Measurements from ENCODE around the gene TMF1.

TMF1 gene

GRCh38 chr3:69058180-69058946 is 6.2 kb upstream of the TMF1 start:
- no peak for DNase-seq
- TF ChIP-seq CTCF (IDR thresholded peaks at IDR 0.05; ENCODE audit: low read depth, low read length, missing control alignments): no peak
- Histone ChIP-seq H3K27ac (no peak overlapping the region), H3K27me3 (replicated peaks) (no peaks in the 10 kb centered on the region), H3K4me3 (ENCODE audit: low read depth, low read length) (no peak overlapping the region), H3K36me3 (replicated peaks) (peaks cover 39% of the 10 kb centered on the region)
- in situ Hi-C loops (cut with HindIII; ENCODE audit: low pct_ligation_motif_present, low sequenced_read_pairs): no loop called here

- no peak for TF ChIP-seq CTCF (IDR thresholded peaks at IDR 0.05; ENCODE audit: low read depth, low read length, missing control alignments)
- Histone ChIP-seq H3K4me3 (ENCODE audit: low read depth, low read length) (peak overlapping the region; percentile 93), H3K27me3 (replicated peaks) (no peaks in the 10 kb centered on the region), H3K27ac (peak overlapping the region; percentile 93), H3K36me3 (replicated peaks) (peaks cover 12% of the 10 kb centered on the region)
- in situ Hi-C loops (cut with HindIII; ENCODE audit: low pct_ligation_motif_present, low sequenced_read_pairs): no loop called here
- DNase-seq: no peak
These were observed 352 bp upstream of the TMF1 start for GRCh38 chr3:69052472-69052898.

- in situ Hi-C loops (cut with HindIII; ENCODE audit: low pct_ligation_motif_present, low sequenced_read_pairs): no loop called here
These were observed 3.1 kb downstream of the TMF1 start for GRCh38 chr3:69048990-69049389.

DNA sequence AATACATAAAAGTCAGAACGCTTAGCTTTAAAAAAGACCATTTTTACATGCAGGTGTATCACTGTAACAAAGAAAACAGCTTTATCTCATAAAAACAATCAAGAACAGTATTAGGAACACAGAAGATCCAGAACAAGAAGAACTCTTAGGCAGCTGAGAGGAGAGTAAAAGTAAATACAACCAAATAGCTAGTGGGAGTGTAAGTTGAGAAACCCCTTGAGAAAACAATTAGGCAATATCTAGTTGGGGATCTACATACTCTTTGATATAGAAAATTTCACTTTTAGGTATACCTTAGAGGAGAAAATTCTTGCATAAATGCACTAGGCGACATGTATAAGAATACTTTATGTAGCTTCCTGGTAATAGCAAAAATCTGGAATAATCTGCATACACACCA is 7.5 kb downstream of the TMF1 start:
- TF ChIP-seq CTCF (IDR thresholded peaks at IDR 0.05; ENCODE audit: low read depth, low read length, missing control alignments): no peak
- no peak for DNase-seq
- peaks cover 34% of the 10 kb centered on the region for H3K36me3 ChIP-seq (replicated peaks)
- H3K27me3 ChIP-seq (replicated peaks): no peaks in the 10 kb centered on the region
- in situ Hi-C loops (cut with HindIII; ENCODE audit: low pct_ligation_motif_present, low sequenced_read_pairs): no loop called here
- no peak overlapping the region for H3K27ac ChIP-seq
- no peak overlapping the region for H3K4me3 ChIP-seq (ENCODE audit: low read depth, low read length)

More at GRCh38 chr3:69048990-69049389, 3.1 kb downstream of the TMF1 start:
- no peak for TF ChIP-seq CTCF (IDR thresholded peaks at IDR 0.05; ENCODE audit: low read depth, low read length, missing control alignments)
- H3K27ac ChIP-seq: no peak overlapping the region
- no peak for DNase-seq
- H3K4me3 ChIP-seq (ENCODE audit: low read depth, low read length): no peak overlapping the region
- H3K27me3 ChIP-seq (replicated peaks): no peaks in the 10 kb centered on the region
- H3K36me3 ChIP-seq (replicated peaks): peaks cover 13% of the 10 kb centered on the region

DNA sequence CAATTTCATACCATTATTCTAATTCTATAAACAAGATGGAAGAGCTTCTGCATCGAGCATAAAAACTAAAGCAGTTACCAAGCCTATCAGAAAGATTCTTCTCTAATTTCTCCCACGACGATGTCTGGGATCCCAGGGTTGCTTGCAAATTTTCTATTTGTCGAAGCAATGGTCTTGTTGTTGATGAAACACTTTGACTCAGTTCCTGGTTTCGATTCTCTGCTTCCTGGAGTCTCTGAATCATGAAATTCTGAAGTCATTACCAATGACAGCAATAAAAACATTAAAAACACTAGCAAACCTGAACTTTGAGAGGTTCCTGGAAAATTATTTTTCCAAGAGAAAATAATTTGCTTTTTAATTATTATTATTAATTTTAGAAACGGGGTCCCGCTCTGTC is 18.7 kb downstream of the TMF1 start:
- no peaks in the 10 kb centered on the region for H3K27me3 ChIP-seq (replicated peaks)
- no peak for TF ChIP-seq CTCF (IDR thresholded peaks at IDR 0.05; ENCODE audit: low read depth, low read length, missing control alignments)
- peak; percentile 84 for DNase-seq
- in situ Hi-C loops (cut with HindIII; ENCODE audit: low pct_ligation_motif_present, low sequenced_read_pairs): no loop called here
- peaks cover 44% of the 10 kb centered on the region for H3K36me3 ChIP-seq (replicated peaks)
- peak overlapping the region; percentile 77 for H3K27ac ChIP-seq
- H3K4me3 ChIP-seq (ENCODE audit: low read depth, low read length): no peak overlapping the region

DNA sequence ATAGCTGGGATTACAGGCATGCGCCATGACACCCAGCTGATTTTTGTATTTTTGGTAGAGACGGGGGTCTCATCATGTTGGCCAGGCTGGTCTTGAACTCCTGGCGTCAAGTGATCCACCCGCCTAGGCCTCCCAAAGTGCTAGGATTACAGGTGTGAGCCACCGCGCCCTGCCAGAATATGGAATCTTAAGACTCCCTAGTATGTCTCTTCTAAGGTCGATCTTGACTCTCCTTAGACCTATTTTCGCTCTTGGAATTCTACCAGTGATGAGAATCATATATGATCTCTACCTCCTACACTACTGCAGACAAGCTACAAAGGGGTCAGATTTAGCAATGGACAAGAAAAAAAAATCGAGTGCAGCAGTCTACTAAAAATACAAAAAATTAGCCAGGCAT is 19.4 kb downstream of the TMF1 start:
- TF ChIP-seq CTCF (IDR thresholded peaks at IDR 0.05; ENCODE audit: low read depth, low read length, missing control alignments): no peak
- in situ Hi-C loops (cut with HindIII; ENCODE audit: low pct_ligation_motif_present, low sequenced_read_pairs): no loop called here
- peaks cover 44% of the 10 kb centered on the region for H3K36me3 ChIP-seq (replicated peaks)

More for the DNA sequence above, 19.4 kb downstream of the TMF1 start:
- H3K27ac ChIP-seq: peak overlapping the region; percentile 77
- no peak for DNase-seq
- H3K27me3 ChIP-seq (replicated peaks): no peaks in the 10 kb centered on the region
- no peak overlapping the region for H3K4me3 ChIP-seq (ENCODE audit: low read depth, low read length)

Measured in brain microvascular endothelial cell (primary cell).